Right atrium auricular region (tissue), 2 donors: ENCODE results near the gene CEP164. TPM values are rescaled to one million over a fixed set of nuclear protein-coding genes. Genes with fewer than 3 reads are reported as not detected.

ENCODE experiments used
- DNase-seq: peaks from one replicate; pipeline ENCODE4 v3.0.0-alpha.2; 2019; ENCODE audit warnings: low spot score
- H3K27ac ChIP-seq, 2 donors: fragments of 200-600 bp; sonication (generic); 1 replicate in 1 of 2; 2 replicates in 1 of 2; pipeline ENCODE4 v1.5.1; 2016 to 2019
- H3K27me3 ChIP-seq, 2 donors: fragments of 200-600 bp; sonication (generic); one replicate each; pipeline versions ENCODE4 v1.5.1 to v1.6.0; 2017 to 2019
- H3K36me3 ChIP-seq: fragments of 200-600 bp; sonication (generic); one replicate; pipeline ENCODE4 v1.5.1; 2016
- H3K4me1 ChIP-seq, 2 donors: fragments of 200-600 bp; sonication (generic); one replicate each; pipeline versions ENCODE4 v1.5.1 to v1.6.0; 2017 to 2019
- H3K4me3 ChIP-seq, 2 donors: fragments of 200-600 bp; sonication (generic); 1 replicate in 1 of 2; 2 replicates in 1 of 2; pipeline ENCODE4 v1.5.1; 2017 to 2019; ENCODE audit warnings: mild to moderate bottlenecking in 1 of 2, moderate library complexity in 1 of 2
- H3K9me3 ChIP-seq, 2 donors: fragments of 200-600 bp; sonication (generic); one replicate each; pipeline ENCODE4 v1.5.1; 2019
- total RNA-seq, 2 donors: library from RNA; depleted of rRNA; stranded (reverse); fragments of >200 nt; gene quantifications; one replicate each; pipeline ENCODE4 v1.1.0, GENCODE V29; 2016
- TF ChIP-seq, protein P1 (sequence below), 2 donors: fragments of 200-600 bp; sonication (generic); IDR thresholded peaks; one replicate each; pipeline ENCODE4 v1.5.1; 2019; ENCODE audit warnings: antibody characterized with exemption in 2 of 2

The CEP164 gene
- total RNA-seq, 2 donors from 2014 or later, result 3.3 to 7.6 TPM

DNA sequence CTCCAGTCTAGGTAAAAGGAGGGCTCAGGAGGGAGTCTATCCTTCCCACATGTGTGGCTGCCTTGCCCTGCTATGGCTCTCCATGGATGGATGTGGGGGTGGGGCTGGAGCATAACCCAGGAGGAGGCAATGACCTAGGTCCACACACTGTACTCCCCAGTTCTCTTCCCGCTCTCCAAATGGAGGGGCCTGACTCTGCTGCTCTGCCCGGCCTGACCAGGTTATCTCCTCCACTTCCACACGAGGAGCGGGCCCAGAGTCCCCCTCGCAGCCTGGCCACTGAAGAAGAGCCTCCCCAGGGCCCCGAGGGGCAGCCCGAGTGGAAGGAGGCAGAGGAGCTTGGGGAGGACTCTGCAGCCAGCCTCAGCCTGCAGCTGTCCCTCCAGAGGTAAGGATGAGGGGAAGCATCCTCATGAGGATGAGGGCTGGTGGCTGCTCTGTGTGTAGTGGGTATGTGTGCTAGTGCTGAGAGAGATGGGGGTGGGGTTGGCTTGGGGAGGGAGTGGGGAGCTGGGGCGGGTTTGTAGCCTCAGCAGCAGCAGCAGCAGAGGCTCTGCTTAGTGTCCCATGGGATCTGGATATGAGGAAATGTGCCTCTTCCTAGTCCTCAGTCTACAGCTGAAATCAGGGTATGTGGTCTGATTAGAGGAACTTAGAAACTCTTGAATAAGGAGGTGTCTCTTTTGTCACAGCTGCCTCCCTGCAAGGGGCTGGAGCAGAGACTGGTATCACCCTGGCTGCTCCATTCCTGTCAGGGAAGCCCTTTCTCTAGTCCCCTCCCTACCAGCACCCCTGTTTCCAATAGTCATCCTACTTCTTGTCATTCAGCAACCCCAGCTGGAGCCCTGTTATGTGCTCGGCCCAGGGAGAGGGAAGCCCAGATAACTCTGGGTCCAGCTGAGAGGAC lies 54.1 kb downstream of the CEP164 start:
- no peaks in the 10 kb centered on the region for H3K27me3 ChIP-seq
- no peak overlapping the region for H3K27ac ChIP-seq
- no peaks in the 10 kb centered on the region for H3K9me3 ChIP-seq
- TF ChIP-seq, protein P1, sequence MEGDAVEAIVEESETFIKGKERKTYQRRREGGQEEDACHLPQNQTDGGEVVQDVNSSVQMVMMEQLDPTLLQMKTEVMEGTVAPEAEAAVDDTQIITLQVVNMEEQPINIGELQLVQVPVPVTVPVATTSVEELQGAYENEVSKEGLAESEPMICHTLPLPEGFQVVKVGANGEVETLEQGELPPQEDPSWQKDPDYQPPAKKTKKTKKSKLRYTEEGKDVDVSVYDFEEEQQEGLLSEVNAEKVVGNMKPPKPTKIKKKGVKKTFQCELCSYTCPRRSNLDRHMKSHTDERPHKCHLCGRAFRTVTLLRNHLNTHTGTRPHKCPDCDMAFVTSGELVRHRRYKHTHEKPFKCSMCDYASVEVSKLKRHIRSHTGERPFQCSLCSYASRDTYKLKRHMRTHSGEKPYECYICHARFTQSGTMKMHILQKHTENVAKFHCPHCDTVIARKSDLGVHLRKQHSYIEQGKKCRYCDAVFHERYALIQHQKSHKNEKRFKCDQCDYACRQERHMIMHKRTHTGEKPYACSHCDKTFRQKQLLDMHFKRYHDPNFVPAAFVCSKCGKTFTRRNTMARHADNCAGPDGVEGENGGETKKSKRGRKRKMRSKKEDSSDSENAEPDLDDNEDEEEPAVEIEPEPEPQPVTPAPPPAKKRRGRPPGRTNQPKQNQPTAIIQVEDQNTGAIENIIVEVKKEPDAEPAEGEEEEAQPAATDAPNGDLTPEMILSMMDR (IDR thresholded peaks at IDR 0.05), result no peak
- peaks cover 31% of the 10 kb centered on the region for H3K36me3 ChIP-seq
- peaks cover 0 to 9% of the 10 kb centered on the region in 2 donors for H3K4me1 ChIP-seq
- H3K4me3 ChIP-seq, result no peak overlapping the region
- no peak for DNase-seq

DNA sequence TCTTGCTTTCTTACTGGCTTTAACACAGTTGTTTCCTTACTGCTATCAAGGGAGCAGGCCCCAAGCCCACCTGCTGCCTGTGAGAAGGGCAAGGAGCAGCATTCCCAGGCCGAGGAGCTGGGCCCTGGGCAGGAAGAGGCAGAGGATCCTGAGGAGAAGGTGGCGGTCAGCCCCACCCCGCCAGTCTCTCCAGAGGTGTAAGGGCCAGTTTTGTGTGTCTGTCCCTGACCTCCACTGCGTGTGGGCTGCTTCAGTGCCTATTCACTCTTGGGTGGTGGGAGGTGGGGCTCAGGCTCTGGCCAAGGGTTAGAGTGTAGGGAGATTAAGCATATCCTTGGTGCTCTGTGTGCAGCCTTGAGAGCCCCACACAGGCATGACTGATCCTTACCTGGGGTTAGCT lies 55.1 kb downstream of the CEP164 start:
- Histone ChIP-seq H3K36me3 (peaks cover 41% of the 10 kb centered on the region), H3K27ac (no peak overlapping the region), H3K4me3 (no peak overlapping the region), H3K9me3 (no peaks in the 10 kb centered on the region), H3K4me1 (peaks cover 0 to 9% of the 10 kb centered on the region in 2 donors), H3K27me3 (no peaks in the 10 kb centered on the region)
- TF ChIP-seq, protein P1 (IDR thresholded peaks at IDR 0.05), result no peak
- DNase-seq, result no peak

DNA sequence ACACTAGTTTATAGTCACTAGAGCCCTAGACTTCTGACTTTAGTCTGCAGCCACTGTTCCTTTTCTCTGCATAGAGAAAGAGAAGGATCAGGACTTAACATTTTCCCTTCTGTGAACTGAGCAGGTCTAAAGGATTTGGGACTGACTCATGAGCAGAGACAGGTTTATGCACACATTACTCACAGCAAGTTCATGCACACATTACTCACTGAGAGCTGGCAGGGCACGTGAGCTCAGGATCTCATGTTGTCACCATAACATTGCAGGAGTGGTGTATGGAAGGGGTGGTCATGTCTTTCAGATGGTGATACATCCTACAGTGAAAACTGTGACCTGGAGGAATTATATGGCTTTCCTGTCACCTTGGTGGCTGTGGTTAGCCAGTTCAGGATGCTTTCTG lies 56.4 kb downstream of the CEP164 start:
- H3K4me3 ChIP-seq, result no peak overlapping the region
- no peaks in the 10 kb centered on the region for H3K27me3 ChIP-seq
- no peak overlapping the region for H3K27ac ChIP-seq
- H3K4me1 ChIP-seq, result peaks cover 0 to 5% of the 10 kb centered on the region in 2 donors
- no peak for DNase-seq
- peaks cover 41% of the 10 kb centered on the region for H3K36me3 ChIP-seq
- no peaks in the 10 kb centered on the region for H3K9me3 ChIP-seq
- TF ChIP-seq, protein P1 (IDR thresholded peaks at IDR 0.05), result no peak

DNA sequence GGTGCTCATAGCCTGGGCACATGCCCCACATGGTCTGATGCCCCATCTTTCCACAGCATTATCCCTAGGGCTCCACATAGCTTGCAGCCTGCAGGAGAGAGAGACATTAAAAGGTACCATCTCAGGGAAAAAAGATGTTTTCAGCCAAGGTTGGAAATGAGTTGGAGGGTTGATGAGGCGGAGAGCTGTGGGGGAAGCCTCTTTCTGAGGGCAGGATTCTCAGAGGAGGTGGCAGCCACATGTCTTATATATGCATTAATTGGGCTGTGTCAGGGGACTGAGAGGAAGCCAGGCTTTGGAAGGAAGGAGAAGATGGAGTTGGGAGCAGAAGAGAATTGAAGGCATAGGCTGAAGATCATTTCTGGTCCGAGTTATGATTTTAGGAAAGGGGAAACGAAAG lies 57.8 kb downstream of the CEP164 start:
- Histone ChIP-seq H3K36me3 (peaks cover 40% of the 10 kb centered on the region), H3K27me3 (no peaks in the 10 kb centered on the region), H3K4me3 (no peak overlapping the region), H3K27ac (no peak overlapping the region), H3K9me3 (no peaks in the 10 kb centered on the region), H3K4me1 (no peaks in the 10 kb centered on the region)
- TF ChIP-seq, protein P1 (IDR thresholded peaks at IDR 0.05), result no peak
- DNase-seq, result no peak

DNA sequence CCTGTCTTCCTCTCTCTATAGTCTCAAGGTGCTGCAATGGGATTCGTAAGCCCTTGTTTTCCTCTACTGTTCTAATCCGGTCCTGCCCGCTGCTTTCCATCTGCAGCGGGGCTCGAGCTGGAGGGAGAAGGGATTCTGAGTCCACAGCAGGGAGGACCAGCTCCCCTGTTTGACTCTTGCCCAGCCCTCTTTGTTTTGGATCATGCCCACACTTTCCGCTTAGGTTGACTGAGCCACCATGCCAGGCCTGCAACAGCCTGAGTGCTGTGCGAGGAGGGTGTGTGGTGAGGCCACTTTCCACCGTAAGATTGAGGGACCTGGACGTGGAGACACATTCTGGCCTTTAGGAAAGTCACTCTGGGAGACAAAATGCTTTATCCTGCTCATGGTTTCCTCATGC lies 58.3 kb downstream of the CEP164 start:
- no peak overlapping the region for H3K4me3 ChIP-seq
- H3K9me3 ChIP-seq, result no peaks in the 10 kb centered on the region
- no peaks in the 10 kb centered on the region for H3K4me1 ChIP-seq
- no peaks in the 10 kb centered on the region for H3K27me3 ChIP-seq
- DNase-seq, result no peak
- TF ChIP-seq, protein P1 (IDR thresholded peaks at IDR 0.05), result no peak
- H3K27ac ChIP-seq, result no peak overlapping the region
- H3K36me3 ChIP-seq, result peaks cover 40% of the 10 kb centered on the region
